GM12878 (cell line): ENCODE measurements around the gene MISP3. TPM values are rescaled to one million over a fixed set of nuclear protein-coding genes. Genes with fewer than 3 reads are reported as not detected.

Experiments used
- ATAC-seq: fragments of 200-7000 bp; cut with Tn5 transposase; 3 replicates; pipeline ENCODE4 v1.9.1; 2020; ENCODE audit warnings: mild to moderate bottlenecking, moderate library complexity
- BruUV-seq: library from RNA; stranded (reverse); fragments of 400-500 nt; replicated peaks from 2 replicates; lab custom pipeline; 2021; lab: Mats Ljungman, UMichigan
- CTCF ChIA-PET: fragments of 300-600 bp; sonication (Branson Sonifier 250); formaldehyde crosslinking; extraction: SDS; loops from one replicate; lab custom pipeline; 2021; ENCODE audit warnings: inconsistent platforms; lab: Yijun Ruan, JAX
- POLR2A ChIA-PET: fragments of 350-600 bp; formaldehyde crosslinking; extraction: SDS; loops from one replicate; lab custom pipeline; 2021; ENCODE audit warnings: inconsistent platforms; lab: Charles Lee
- RAD21 ChIA-PET: fragments of 300-600 bp; sonication (Branson Sonifier 250); formaldehyde crosslinking; loops from one replicate; lab custom pipeline; 2023; ENCODE audit warnings: antibody characterized with exemption; ENCODE audit not compliant: unreplicated experiment; lab: Charles Lee
- SMC1A ChIA-PET: fragments of 300-600 bp; sonication (Branson Sonifier 250); formaldehyde crosslinking; loops from one replicate; lab custom pipeline; 2023; ENCODE audit not compliant: unreplicated experiment, uncharacterized antibody; lab: Charles Lee
- DNase-seq: peaks from one replicate; pipeline ENCODE4 v3.0.0-alpha.2; 2011; ENCODE audit warnings: low read depth, low spot score
- FAIRE-seq: peaks from 3 replicates; lab custom pipeline; 2011; peaks lifted over from hg19 to GRCh38; lab: Jason Lieb, UNC
- H2AFZ ChIP-seq: 2 replicates; pipeline ENCODE4 v1.6.0; 2011; ENCODE audit warnings: low read depth, low read length, control low read depth; ENCODE audit not compliant: control insufficient read depth
- H3K27ac ChIP-seq: 2 replicates; pipeline ENCODE4 v1.5.1; 2011; ENCODE audit warnings: control low read depth; ENCODE audit not compliant: control insufficient read depth, insufficient read depth
- H3K27me3 ChIP-seq, 2 experiments: replicated peaks in 1 of 2; 2 replicates each; pipeline versions ENCODE4 v1.6.0 to v1.6.1; 2011; ENCODE audit warnings: low read length in 1 of 2; ENCODE audit not compliant: control insufficient read depth in 2 of 2, insufficient read depth in 2 of 2
- H3K36me3 ChIP-seq, 2 experiments: 2 replicates each; pipeline ENCODE4 v1.5.1; 2011; ENCODE audit warnings: low read length in 1 of 2; ENCODE audit not compliant: control insufficient read depth in 2 of 2, insufficient read depth in 2 of 2
- H3K4me1 ChIP-seq: 2 replicates; pipeline ENCODE4 v1.6.1; 2011; ENCODE audit warnings: mild to moderate bottlenecking, low read length, moderate library complexity, mixed read lengths; ENCODE audit not compliant: control insufficient read depth, insufficient read depth
- H3K4me2 ChIP-seq: 2 replicates; pipeline ENCODE4 v1.6.0; 2011; ENCODE audit warnings: control low read depth; ENCODE audit not compliant: control insufficient read depth, insufficient read depth
- H3K4me3 ChIP-seq: fragments of 200-600 bp; sonication (generic); 2 replicates; pipeline ENCODE4 v1.5.1; 2016
- H3K79me2 ChIP-seq: 2 replicates; pipeline ENCODE4 v1.6.0; 2011; ENCODE audit warnings: low read length; ENCODE audit not compliant: control insufficient read depth, insufficient read depth
- H3K9ac ChIP-seq: 2 replicates; pipeline ENCODE4 v1.8.0; 2011; ENCODE audit warnings: low read length, control low read depth, mixed read lengths; ENCODE audit not compliant: control insufficient read depth, insufficient read depth
- H3K9me3 ChIP-seq: replicated peaks from 3 replicates; pipeline ENCODE4 v1.5.1; 2011; ENCODE audit warnings: mild to moderate bottlenecking, low read length; ENCODE audit not compliant: control insufficient read depth, insufficient read depth
- H4K20me1 ChIP-seq: 2 replicates; pipeline ENCODE4 v1.6.0; 2011; ENCODE audit not compliant: control insufficient read depth, insufficient read depth
- GABPA ChIP-seq: IDR thresholded peaks from 2 replicates; pipeline ENCODE4 v1.6.1; 2014; ENCODE audit warnings: antibody characterized with exemption, low read depth, mild to moderate bottlenecking, inconsistent platforms
- KDM1A ChIP-seq: fragments of 200-600 bp; sonication (generic); IDR thresholded peaks from 2 replicates; pipeline ENCODE4 v1.6.1; 2016; ENCODE audit warnings: borderline replicate concordance
- POLR2AphosphoS2 ChIP-seq: IDR thresholded peaks from 2 replicates; pipeline ENCODE4 v1.6.1; 2011; ENCODE audit warnings: low read depth, mild to moderate bottlenecking, low read length, improper control_type of control experiment, moderate library complexity
- RELA ChIP-seq: fragments of 450-650 bp; IDR thresholded peaks from 2 replicates; pipeline ENCODE4 v1.8.0; 2014; ENCODE audit warnings: borderline replicate concordance; ENCODE audit not compliant: partially characterized antibody
- WGBS: methylation state at CpG from one replicate; pipeline ENCODE4 v1.1.6; 2016; ENCODE audit warnings: low lambda C conversion rate; ENCODE audit not compliant: insufficient replicate concordance, insufficient coverage; ENCODE audit errors: missing lambda C conversion rate; 5-methylcytosine and 5-hydroxymethylcytosine counted together
- in situ Hi-C: fragments of 300-500 bp; cut with MboI; formaldehyde crosslinking; loops from 9 replicates; pipeline ENCODE4 v1.14.3; 2018; ENCODE audit warnings: mixed read lengths
- intact Hi-C: fragments of 100-400 bp; cut with micrococcal nuclease; formaldehyde crosslinking; loops from one replicate; pipeline ENCODE4 v1.14.2; 2022; ENCODE audit not compliant: unreplicated experiment
- polyA plus RNA-seq, 11 experiments: library from polyadenylated mRNA; depleted of rRNA in 4 of 11; unstranded in 6 of 11; stranded (reverse) in 5 of 11; fragments of >200 nt; fragmentation: Nextera tagmentation in 4 of 11; fragmentation: Illumina TruSeq in 1 of 11; extraction: Ambion mirVana in 4 of 11; extraction: Trizol in 1 of 11; gene quantifications; 1 replicate in 1 of 11; 2 replicates in 10 of 11; pipeline versions ENCODE4 v1.2.1 to v1.2.3, GENCODE V29; 2011 to 2016; ENCODE audit warnings: inconsistent platforms in 2 of 11, missing spikeins in 2 of 11, low read depth in 1 of 11
- total RNA-seq, 4 experiments: library from RNA; depleted of rRNA in 3 of 4; stranded (reverse); fragments of >200 nt in 3 of 4; fragmentation: Illumina TruSeq in 1 of 4; extraction: Trizol in 1 of 4; gene quantifications; 2 replicates each; pipeline versions ENCODE4 v1.2.1 to v1.2.3, GENCODE V29; 2013 to 2021

Gene MISP3
- total and polyA plus RNA-seq, 10 of the 15 experiments (the other 5 are each of a cell fraction or from before 2014, with no cell fraction given): 0.07 to 1.4 (median 0.64) TPM

GRCh38 chr19:14106840-14107239, 34.3 kb downstream of the MISP3 start:
- no peak for FAIRE-seq
- Histone ChIP-seq H3K4me1 (no peaks in the 10 kb centered on the region), H3K9ac (no peak overlapping the region), H3K79me2 (no peaks in the 10 kb centered on the region), H3K36me3 (peaks cover 4 to 6% of the 10 kb centered on the region in 2 experiments; a peak in 2 of 4 replicates), H3K4me2 (no peak overlapping the region), H3K27ac (no peak overlapping the region), H3K9me3 (no peaks in the 10 kb centered on the region), H3K27me3 (no peaks in the 10 kb centered on the region), H4K20me1 (no peaks in the 10 kb centered on the region), H2AFZ (no peak overlapping the region), H3K4me3 (no peak overlapping the region)
- TF ChIP-seq POLR2AphosphoS2: no peak
- TF ChIP-seq RELA: no peak
- no peak for TF ChIP-seq GABPA
- no TSS peak for BruUV-seq
- ChIA-PET POLR2A (no interaction called here), SMC1A (no interaction called here), RAD21 (no interaction called here), CTCF (no interaction called here)
- ATAC-seq: no peak
- intact Hi-C loops (no loop called here), in situ Hi-C loops (no loop called here)
- no peak for DNase-seq
- 98% methylated on average over 11 of the region's 16 CpGs for WGBS

DNA sequence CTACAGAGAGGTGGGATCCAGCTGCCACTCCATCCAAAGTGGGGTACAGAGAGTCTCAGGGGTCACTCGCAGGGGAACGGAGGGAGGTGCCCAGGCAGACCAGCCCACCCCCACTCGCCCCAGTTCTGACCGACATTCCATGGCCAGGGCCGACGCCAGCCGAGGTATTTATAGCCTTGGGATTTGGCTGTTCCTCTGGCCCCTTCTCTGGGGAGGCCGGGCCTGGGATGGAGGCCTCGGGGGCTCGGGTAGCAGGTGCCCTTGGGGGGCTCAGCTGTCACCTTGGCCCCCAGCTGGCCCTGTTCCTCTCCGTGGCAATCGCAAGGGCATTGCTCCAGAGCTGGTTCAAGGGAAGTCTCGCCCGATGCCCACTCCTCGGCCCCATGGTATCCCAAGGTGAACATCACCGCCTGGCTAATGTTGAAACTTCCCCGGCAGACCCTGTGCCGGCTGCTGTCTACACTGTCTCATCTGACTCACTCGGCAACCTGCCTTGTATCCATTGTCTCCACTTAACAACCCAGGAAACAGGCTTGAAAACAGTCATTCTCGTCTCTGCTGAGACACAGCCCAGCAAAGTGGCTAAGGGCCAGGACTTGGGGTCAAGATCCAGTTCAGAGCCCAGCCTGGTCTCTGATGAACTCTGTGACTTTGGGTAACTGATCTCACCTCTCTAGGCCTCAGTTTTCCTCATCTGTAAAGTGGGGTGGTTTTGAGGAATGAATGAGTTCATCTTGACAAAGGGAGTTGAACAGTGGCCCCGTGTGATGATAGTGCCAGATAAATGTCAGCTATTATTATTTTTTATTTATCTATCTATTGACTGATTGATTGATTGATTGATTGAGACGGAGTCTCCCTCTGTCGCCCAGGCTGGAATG, 35.2 kb downstream of the MISP3 start:
- DNase-seq (no peak), ATAC-seq (no peak), FAIRE-seq (no peak)
- Histone ChIP-seq H2AFZ (no peak overlapping the region), H3K9ac (no peak overlapping the region), H3K4me3 (no peak overlapping the region), H3K9me3 (no peaks in the 10 kb centered on the region), H3K27me3 (no peaks in the 10 kb centered on the region), H3K36me3 (peaks cover 0 to 3% of the 10 kb centered on the region in 2 experiments; a peak in 2 of 4 replicates), H3K4me2 (no peak overlapping the region), H3K79me2 (no peaks in the 10 kb centered on the region), H4K20me1 (no peaks in the 10 kb centered on the region), H3K27ac (no peak overlapping the region), H3K4me1 (no peaks in the 10 kb centered on the region)
- CTCF ChIA-PET: no interaction called here
- RAD21 ChIA-PET: no interaction called here
- BruUV-seq: no TSS peak
- SMC1A ChIA-PET: no interaction called here
- WGBS: 92% methylated on average over 23 of the region's 23 CpGs
- intact Hi-C loops (no loop called here), in situ Hi-C loops (no loop called here)
- no peak for TF ChIP-seq KDM1A
- POLR2A ChIA-PET: no interaction called here
